ENCODE measurements around the gene NIM1K. TPM values are rescaled to one million over a fixed set of nuclear protein-coding genes. Genes with fewer than 3 reads are reported as not detected.

Gene NIM1K
- total and polyA plus RNA-seq, 2 donors (not counting 1 experiment from before 2014, with no cell fraction given) = 0.13 to 0.32 TPM

GRCh38 chr5:43281840-43282658 is 90.0 kb downstream of the NIM1K start:
- no peaks in the 10 kb centered on the region for H3K79me2 ChIP-seq (ENCODE audit: control insufficient read depth, insufficient read depth, low read length)
- WGBS (ENCODE audit: insufficient coverage) = 88% methylated on average over 4 of the region's 7 CpGs
- H3K4me1 ChIP-seq (ENCODE audit: control insufficient read depth in 2 of 2, insufficient read depth in 2 of 2, low read length in 2 of 2) = no peaks in the 10 kb centered on the region
- no peak overlapping the region for H2AFZ ChIP-seq (ENCODE audit: insufficient read depth, low read depth, low read length, poor library complexity, severe bottlenecking)
- DNase-seq = no peak
- H3K4me2 ChIP-seq (replicated peaks; ENCODE audit: low read depth, low read length, poor library complexity, severe bottlenecking) = no peak overlapping the region
- H3K9ac ChIP-seq (ENCODE audit: low read length) = no peak overlapping the region
- H3K27me3 Mint-ChIP-seq = peaks cover 5% of the 10 kb centered on the region
- no peak overlapping the region for H3K4me3 Mint-ChIP-seq
- peaks cover 0 to under 1% of the 10 kb centered on the region in 2 experiments for H3K36me3 ChIP-seq (replicated peaks in 1 of 2; ENCODE audit: control extremely low read depth in 1 of 2, control insufficient read depth in 1 of 2, extremely low read depth in 1 of 2, insufficient read depth in 2 of 2, low read length in 1 of 2)
- no peaks in the 10 kb centered on the region for H3K9me3 ChIP-seq (ENCODE audit: control extremely low read depth in 1 of 3, control insufficient read depth in 2 of 3, insufficient read depth in 1 of 3, low read length in 2 of 3)
- TF ChIP-seq EZH2 (IDR thresholded peaks at IDR 0.05; ENCODE audit: borderline replicate concordance, insufficient read depth, low read depth, low read length, poor library complexity, severe bottlenecking) (no peak), CTCF (IDR thresholded peaks at IDR 0.05) (no peak)
- intact Hi-C loops (cut with micrococcal nuclease) = no loop called here
- CTCF ChIA-PET = no interaction called here
- no peak overlapping the region for H3K27ac Mint-ChIP-seq
- no peaks in the 10 kb centered on the region for H3K27me3 ChIP-seq (replicated peaks in 1 of 4; ENCODE audit: control extremely low read depth in 1 of 4, control insufficient read depth in 3 of 4, insufficient read depth in 4 of 4, low read length in 3 of 4)
- H3K4me3 ChIP-seq (ENCODE audit: control extremely low read depth in 1 of 5, extremely low read depth in 1 of 5, insufficient read depth in 1 of 5, low read depth in 2 of 5, low read length in 4 of 5) = no peak overlapping the region
- POLR2A ChIA-PET = no interaction called here
- no peak for ATAC-seq (ENCODE audit: low read depth)
- H3K9me3 Mint-ChIP-seq (ENCODE audit: insufficient read depth) = no peaks in the 10 kb centered on the region
- no peaks in the 10 kb centered on the region for H4K20me1 ChIP-seq (ENCODE audit: control insufficient read depth, insufficient read depth, low read length, poor library complexity, severe bottlenecking)
- no peaks in the 10 kb centered on the region for H3K4me1 Mint-ChIP-seq
- no peak overlapping the region for H3K27ac ChIP-seq (ENCODE audit: low read length in 2 of 2)

- no peaks in the 10 kb centered on the region for H3K27me3 ChIP-seq (replicated peaks in 1 of 4; ENCODE audit: control extremely low read depth in 1 of 4, control insufficient read depth in 3 of 4, insufficient read depth in 4 of 4, low read length in 3 of 4)
- Mint-ChIP-seq H3K27me3 (no peaks in the 10 kb centered on the region), H3K27ac (no peak overlapping the region), H3K9me3 (ENCODE audit: insufficient read depth) (no peaks in the 10 kb centered on the region), H3K4me3 (no peak overlapping the region), H3K4me1 (no peaks in the 10 kb centered on the region)
- no peaks in the 10 kb centered on the region for H3K4me1 ChIP-seq (ENCODE audit: control insufficient read depth in 2 of 2, insufficient read depth in 2 of 2, low read length in 2 of 2)
- no peak overlapping the region for H3K9ac ChIP-seq (ENCODE audit: low read length)
- no peak overlapping the region for H3K4me2 ChIP-seq (replicated peaks; ENCODE audit: low read depth, low read length, poor library complexity, severe bottlenecking)
- DNase-seq (no peak), ATAC-seq (ENCODE audit: low read depth) (no peak)
- H2AFZ ChIP-seq (ENCODE audit: insufficient read depth, low read depth, low read length, poor library complexity, severe bottlenecking) = no peak overlapping the region
- no peak overlapping the region for H3K4me3 ChIP-seq (ENCODE audit: control extremely low read depth in 1 of 5, extremely low read depth in 1 of 5, insufficient read depth in 1 of 5, low read depth in 2 of 5, low read length in 4 of 5)
- no peaks in the 10 kb centered on the region for H4K20me1 ChIP-seq (ENCODE audit: control insufficient read depth, insufficient read depth, low read length, poor library complexity, severe bottlenecking)
- no peaks in the 10 kb centered on the region for H3K9me3 ChIP-seq (ENCODE audit: control extremely low read depth in 1 of 3, control insufficient read depth in 2 of 3, insufficient read depth in 1 of 3, low read length in 2 of 3)
- H3K79me2 ChIP-seq (ENCODE audit: control insufficient read depth, insufficient read depth, low read length) = no peaks in the 10 kb centered on the region
- CTCF ChIA-PET = no interaction called here
- POLR2A ChIA-PET = no interaction called here
- no peak for TF ChIP-seq EZH2 (IDR thresholded peaks at IDR 0.05; ENCODE audit: borderline replicate concordance, insufficient read depth, low read depth, low read length, poor library complexity, severe bottlenecking)
- no peak for TF ChIP-seq CTCF (IDR thresholded peaks at IDR 0.05)
- intact Hi-C loops (cut with micrococcal nuclease) = no loop called here
- no peak overlapping the region for H3K27ac ChIP-seq (ENCODE audit: low read length in 2 of 2)
- peaks cover 2 to 30% of the 10 kb centered on the region in 2 experiments for H3K36me3 ChIP-seq (replicated peaks in 1 of 2; ENCODE audit: control extremely low read depth in 1 of 2, control insufficient read depth in 1 of 2, extremely low read depth in 1 of 2, insufficient read depth in 2 of 2, low read length in 1 of 2)
Measured at GRCh38 chr5:43286623-43287022, 94.6 kb downstream of the NIM1K start.
